Upper lobe of left lung (tissue), 4 donors: ENCODE measurements around the gene PRKAB2.
"Not testable (repeated sequence)": the region's sequence is repeated elsewhere in the genome, so short reads cannot be mapped to it uniquely, and the experiment has no call there.

Experiments
- CTCF ChIP-seq, 6 experiments: fragments of 450-650 bp in 4 of 6; fragments of 200-600 bp in 2 of 6; sonication (generic) in 2 of 6; IDR thresholded peaks; one replicate each; pipeline ENCODE4 v1.5.1; 2016 to 2019; ENCODE audit warnings: antibody characterized with exemption in 6 of 6
- POLR2A ChIP-seq, 4 donors: fragments of 450-650 bp; IDR thresholded peaks; one replicate each; pipeline ENCODE4 v1.5.1; 2016 to 2017; ENCODE audit warnings: antibody characterized with exemption in 4 of 4, mild to moderate bottlenecking in 2 of 4
- POLR2AphosphoS5 ChIP-seq, 2 donors: sonication (generic); formaldehyde crosslinking; IDR thresholded peaks; one replicate each; pipeline ENCODE4 v1.5.1; 2017; ENCODE audit warnings: antibody characterized with exemption in 2 of 2

- not testable (repeated sequence) for TF ChIP-seq CTCF, POLR2AphosphoS5, POLR2A (IDR thresholded peaks at IDR 0.05)
These were observed 57.2 kb downstream of the PRKAB2 start for GRCh38 chr1:147115079-147115478.
